Stimulated activated naive CD4-positive, alpha-beta T cell (primary cell): ENCODE results near the gene UGDH.
"Not testable (repeated sequence)": the region's sequence is repeated elsewhere in the genome, so short reads cannot be mapped to it uniquely, and the experiment has no call there.

ENCODE experiments used
- DNase-seq, 6 experiments: peaks; one replicate each; lab custom pipeline; 2025; lab: John Stamatoyannopoulos, UW

The UGDH gene

GRCh38 chr4:39527296-39528060 lies at the start of gene UGDH:
TSS of gene UGDH (minus strand) at chr4:39527439. CDS start at chr4:39521512, 5,927 bp downstream.
- DNase-seq = peak; percentile 77 to 88 (median 86)

- DNase-seq = no peak
Measured at GRCh38 chr4:39574946-39575345, 47.7 kb upstream of the UGDH start.

DNA sequence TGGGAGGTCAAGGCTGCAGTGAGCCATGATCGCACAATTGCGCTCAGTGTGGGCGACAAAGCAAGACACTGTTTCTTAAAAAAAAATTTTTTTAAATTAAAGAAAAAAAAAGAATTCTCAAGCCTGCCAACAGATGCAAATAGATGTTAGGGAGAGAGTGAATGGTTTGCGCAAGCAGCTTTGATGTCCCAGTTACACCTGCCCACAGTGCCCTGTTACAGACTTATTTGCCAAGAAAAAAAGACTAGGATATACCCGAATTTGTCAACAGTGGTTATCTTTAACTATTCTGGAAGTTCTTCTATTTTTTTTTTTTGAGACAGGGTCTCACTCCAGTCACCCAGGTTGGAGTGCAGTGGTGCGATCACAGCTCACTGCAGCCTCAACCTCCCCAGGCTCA lies 44.3 kb upstream of the UGDH start:
- no peak for DNase-seq

- DNase-seq = no peak
Measured at GRCh38 chr4:39571054-39571453, 43.8 kb upstream of the UGDH start.

GRCh38 chr4:39569209-39569608 lies 42.0 kb upstream of the UGDH start:
- no peak for DNase-seq

DNA sequence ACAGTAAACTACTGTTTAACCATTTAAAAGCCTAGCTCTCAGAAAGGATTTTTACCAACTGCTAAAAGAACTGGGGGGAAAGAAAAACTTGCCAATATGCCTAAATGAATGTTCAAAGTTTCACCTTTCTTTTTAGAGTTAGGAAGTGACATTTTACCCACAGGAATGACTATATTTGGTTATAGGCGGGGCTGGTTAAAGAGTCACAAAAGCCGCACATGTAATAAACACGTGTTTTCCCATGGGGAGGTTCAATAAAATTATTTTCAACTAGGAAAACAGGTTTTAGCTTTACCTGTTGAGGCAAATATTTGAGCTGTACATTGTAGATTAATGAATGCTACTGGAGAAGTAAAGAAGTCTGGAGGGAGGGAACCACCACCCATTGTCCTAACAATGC lies 41.6 kb upstream of the UGDH start:
- no peak for DNase-seq

- DNase-seq = no peak
Measured at GRCh38 chr4:39565878-39566600, 38.8 kb upstream of the UGDH start.

- DNase-seq = no peak
Measured at GRCh38 chr4:39563346-39563847, 36.2 kb upstream of the UGDH start.

- DNase-seq = no peak
Measured at GRCh38 chr4:39562792-39563191, 35.6 kb upstream of the UGDH start.

DNA sequence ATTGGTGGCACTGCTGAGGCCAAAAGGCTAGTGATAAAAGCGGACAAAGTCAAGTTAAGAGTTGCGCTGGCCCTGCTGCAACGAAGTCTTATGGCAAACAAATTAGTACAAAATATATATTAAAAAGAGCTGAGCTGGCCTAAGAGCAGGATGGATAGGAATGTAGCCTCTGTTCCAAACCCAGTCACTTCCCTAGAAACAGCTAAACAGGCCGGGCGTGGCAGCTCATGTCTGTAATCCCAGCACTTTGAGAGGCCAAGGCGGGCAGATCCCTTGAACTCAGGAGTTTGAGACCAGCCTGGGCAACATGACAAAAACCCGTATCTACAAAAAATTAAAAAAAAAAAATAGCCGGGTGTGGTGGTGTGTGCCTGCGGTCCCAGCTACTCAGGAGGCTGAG lies 32.4 kb upstream of the UGDH start:
- DNase-seq = no peak

- no peak for DNase-seq
Measured at GRCh38 chr4:39555472-39555871, 28.2 kb upstream of the UGDH start.

- DNase-seq = no peak
Measured at GRCh38 chr4:39548425-39549067, 21.3 kb upstream of the UGDH start.

DNA sequence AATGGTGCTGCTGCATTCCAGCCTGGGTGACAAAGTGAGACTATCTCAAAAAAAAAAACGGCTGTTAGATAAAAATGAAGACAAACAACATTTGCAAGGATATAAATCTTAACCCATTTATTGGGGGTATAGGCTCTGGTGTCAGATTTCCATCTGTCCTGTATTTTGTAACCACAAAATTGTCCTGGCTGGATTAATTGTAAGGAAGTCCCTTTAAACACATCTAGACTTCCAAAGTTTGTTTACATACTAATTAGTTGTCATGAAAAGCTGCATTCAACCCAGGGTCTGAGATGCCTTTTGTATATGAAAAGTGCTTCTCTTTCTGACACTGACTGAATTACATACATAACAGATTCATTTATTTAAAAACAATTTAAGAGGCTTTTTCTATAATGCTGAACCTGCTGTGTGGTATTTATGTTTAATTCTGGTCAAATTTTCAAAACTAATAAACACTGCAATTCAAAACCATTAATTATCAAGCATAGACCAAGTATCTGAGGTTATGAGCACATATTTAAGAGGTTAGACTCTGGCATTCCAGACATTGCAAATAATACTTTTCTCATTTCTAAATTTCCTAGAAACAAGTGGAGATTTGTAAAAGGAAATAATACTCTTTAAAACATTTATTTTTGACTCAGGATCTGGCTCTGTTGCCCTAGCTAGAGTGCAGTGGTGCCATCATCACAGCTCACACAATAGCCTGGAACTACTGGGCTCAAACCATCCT lies 17.5 kb upstream of the UGDH start:
- DNase-seq = no peak

DNA sequence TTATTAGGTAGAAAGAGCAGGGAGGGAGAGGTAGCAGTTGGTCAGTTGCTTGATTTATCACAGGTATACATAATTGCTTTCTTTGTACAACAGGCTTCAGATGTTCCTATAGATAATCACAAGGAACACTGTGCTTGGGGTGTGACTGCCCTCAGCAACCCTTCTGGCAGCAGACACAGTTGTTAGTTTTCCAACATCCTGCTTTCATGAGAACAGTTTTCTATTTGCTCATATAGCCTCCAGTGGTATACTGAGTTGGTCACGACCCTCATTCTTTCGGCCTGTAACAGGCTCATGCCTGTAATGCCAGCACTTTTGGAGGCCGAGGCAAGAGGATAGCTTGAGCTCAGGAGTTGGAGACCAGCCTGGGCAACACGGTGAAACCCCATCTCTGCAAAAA lies 16.8 kb upstream of the UGDH start:
- not testable (repeated sequence) for DNase-seq

GRCh38 chr4:39543034-39543433 lies 15.8 kb upstream of the UGDH start:
- no peak for DNase-seq

- DNase-seq = no peak
Measured at GRCh38 chr4:39542611-39543012, 15.4 kb upstream of the UGDH start.

DNA sequence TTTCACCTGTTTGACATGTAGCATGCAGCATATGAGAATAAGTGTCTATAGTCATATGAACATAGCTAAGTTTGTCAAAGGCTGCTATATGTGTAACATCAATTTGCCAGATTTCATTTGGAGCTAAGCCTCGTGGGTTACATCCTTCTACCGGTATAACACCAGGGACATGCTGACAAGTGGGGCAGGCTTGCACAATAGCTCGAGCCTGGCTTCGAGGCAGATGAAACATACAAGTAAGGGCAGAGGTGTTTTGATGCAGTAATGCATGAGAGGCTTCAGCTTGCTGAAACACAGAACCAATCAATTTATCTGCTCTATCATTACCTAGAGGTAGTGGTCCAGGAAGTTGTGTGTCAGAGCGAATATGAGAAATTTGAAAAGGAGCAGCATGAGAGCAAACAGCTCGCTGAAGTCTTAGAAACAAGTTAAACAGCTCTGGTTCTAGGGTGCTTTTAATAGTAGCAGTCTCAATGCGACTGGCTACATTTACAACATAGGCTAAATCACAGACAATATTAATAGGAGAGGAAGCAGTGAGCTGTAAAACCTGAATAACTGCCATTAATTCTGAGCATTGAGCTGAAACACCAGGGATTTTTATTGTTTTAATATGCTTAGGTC lies 14.9 kb upstream of the UGDH start:
- DNase-seq = no peak

GRCh38 chr4:39539089-39539611 lies 11.9 kb upstream of the UGDH start:
- no peak for DNase-seq

DNA sequence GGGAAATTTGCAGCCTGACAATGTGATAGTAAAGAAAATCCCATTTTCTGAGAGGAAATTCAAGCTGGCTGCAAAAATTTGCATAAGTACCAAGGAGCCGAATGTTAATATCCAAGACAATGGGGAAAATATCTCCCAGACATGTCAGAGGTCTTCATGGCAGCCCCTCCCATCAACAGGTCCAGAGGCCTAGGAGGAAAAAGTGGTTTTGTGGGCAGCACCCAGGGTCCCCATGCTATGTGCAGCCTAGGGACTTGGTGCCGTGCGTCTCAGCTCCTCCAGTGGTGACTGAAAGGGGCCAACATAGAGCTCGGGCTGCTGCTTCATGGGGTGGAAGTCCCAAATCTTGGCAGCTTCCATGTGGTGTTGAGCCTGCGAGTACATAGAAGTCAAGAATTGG lies 6.3 kb upstream of the UGDH start:
- DNase-seq = no peak

DNA sequence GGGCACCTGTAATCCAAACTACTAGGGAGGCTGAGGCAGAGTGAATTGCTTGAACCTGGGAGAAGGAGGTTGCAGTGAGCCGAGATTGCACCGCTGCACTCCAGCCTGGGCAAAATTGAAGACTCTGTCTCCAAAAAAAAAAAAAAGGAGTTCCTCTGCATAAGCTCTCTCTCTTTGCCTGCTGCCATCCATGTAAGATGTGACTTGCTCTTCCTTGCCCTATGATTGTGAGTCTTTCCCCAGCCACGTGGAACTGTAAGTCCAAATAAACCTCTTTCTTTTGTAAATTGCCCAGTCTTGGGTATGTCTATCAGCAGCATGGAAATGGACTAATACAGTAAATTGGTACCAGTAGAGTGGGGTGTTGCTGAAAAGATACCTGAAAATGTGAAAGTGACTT lies 5.0 kb upstream of the UGDH start:
- DNase-seq = not testable (repeated sequence)

- no peak for DNase-seq
Measured at GRCh38 chr4:39530682-39531081, 3.4 kb upstream of the UGDH start.
